Trophoblast cell (in vitro differentiated cells and primary cell): ENCODE results near the gene SRSF12.
"Not testable (repeated sequence)": the region's sequence is repeated elsewhere in the genome, so short reads cannot be mapped to it uniquely, and the experiment has no call there.

Experiments
- DNase-seq, 2 donors: peaks; one replicate each; pipeline ENCODE4 v3.0.0-alpha.2; 2016
- H2AFZ ChIP-seq: 2 replicates; pipeline ENCODE4 v1.6.1; 2013; ENCODE audit warnings: low read length, moderate library complexity, mild to moderate bottlenecking; ENCODE audit not compliant: insufficient read depth, poor library complexity
- H2AK5ac ChIP-seq: 2 replicates; pipeline ENCODE4 v1.6.1; 2013; ENCODE audit warnings: mild to moderate bottlenecking, low read length
- H2BK120ac ChIP-seq: 2 replicates; pipeline ENCODE4 v1.6.1; 2013; ENCODE audit warnings: low read length, mild to moderate bottlenecking, moderate library complexity; ENCODE audit not compliant: insufficient read depth, poor library complexity
- H2BK12ac ChIP-seq: 2 replicates; pipeline ENCODE4 v1.6.1; 2013; ENCODE audit warnings: mild to moderate bottlenecking, low read length, moderate library complexity
- H2BK5ac ChIP-seq: 2 replicates; pipeline ENCODE4 v1.6.1; 2013; ENCODE audit warnings: low read length, low read depth, moderate library complexity, mild to moderate bottlenecking; ENCODE audit not compliant: poor library complexity
- H3K14ac ChIP-seq: 2 replicates; pipeline ENCODE4 v1.6.1; 2013; ENCODE audit warnings: mild to moderate bottlenecking, low read length
- H3K18ac ChIP-seq: 2 replicates; pipeline ENCODE4 v1.6.1; 2013; ENCODE audit warnings: mild to moderate bottlenecking, low read length
- H3K23ac ChIP-seq: 2 replicates; pipeline ENCODE4 v1.6.1; 2013; ENCODE audit warnings: low read length
- H3K27ac ChIP-seq: 2 replicates; pipeline ENCODE4 v1.5.1; 2013; ENCODE audit warnings: low read depth, mild to moderate bottlenecking, inconsistent platforms, low read length, moderate library complexity
- H3K27me3 ChIP-seq: 2 replicates; pipeline ENCODE4 v1.6.1; 2013; ENCODE audit warnings: inconsistent platforms, mild to moderate bottlenecking, low read length, moderate library complexity; ENCODE audit not compliant: insufficient read depth
- H3K36me3 ChIP-seq, 2 experiments: 1 replicate in 1 of 2; 2 replicates in 1 of 2; pipeline ENCODE4 v1.6.1; 2013; ENCODE audit warnings: low read length in 2 of 2, mild to moderate bottlenecking in 2 of 2, moderate library complexity in 1 of 2; ENCODE audit not compliant: insufficient read depth in 2 of 2, control insufficient read depth in 1 of 2
- H3K4ac ChIP-seq: 2 replicates; pipeline ENCODE4 v1.6.1; 2013; ENCODE audit warnings: low read depth, mild to moderate bottlenecking, low read length, moderate library complexity
- H3K4me1 ChIP-seq, 2 experiments: 1 replicate in 1 of 2; 2 replicates in 1 of 2; pipeline ENCODE4 v1.6.1; 2013; ENCODE audit warnings: low read length in 2 of 2, mild to moderate bottlenecking in 2 of 2, moderate library complexity in 1 of 2; ENCODE audit not compliant: insufficient read depth in 2 of 2, control insufficient read depth in 1 of 2
- H3K4me2 ChIP-seq: 2 replicates; pipeline ENCODE4 v1.6.1; 2013; ENCODE audit warnings: inconsistent platforms, mild to moderate bottlenecking, low read length, moderate library complexity
- H3K4me3 ChIP-seq: 2 replicates; pipeline ENCODE4 v1.5.1; 2013; ENCODE audit warnings: mild to moderate bottlenecking, low read depth, low read length, inconsistent platforms
- H3K79me1 ChIP-seq: one replicate; pipeline ENCODE4 v1.6.1; 2013; ENCODE audit warnings: low read length
- H3K79me2 ChIP-seq: 2 replicates; pipeline ENCODE4 v1.6.1; 2013; ENCODE audit warnings: low read length, mild to moderate bottlenecking; ENCODE audit not compliant: control insufficient read depth, insufficient read depth, poor library complexity
- H3K9ac ChIP-seq: 2 replicates; pipeline ENCODE4 v1.6.1; 2013; ENCODE audit warnings: mild to moderate bottlenecking, low read length
- H3K9me3 ChIP-seq: 2 replicates; pipeline ENCODE4 v1.6.1; 2013; ENCODE audit warnings: low read depth, mild to moderate bottlenecking, control low read depth, inconsistent platforms, low read length; ENCODE audit not compliant: insufficient read depth
- H4K12ac ChIP-seq: 2 replicates; pipeline ENCODE4 v1.6.1; 2013; ENCODE audit warnings: low read depth, mild to moderate bottlenecking, low read length, moderate library complexity
- H4K8ac ChIP-seq: 2 replicates; pipeline ENCODE4 v1.6.1; 2013; ENCODE audit warnings: low read depth, mild to moderate bottlenecking, low read length, moderate library complexity
- H4K91ac ChIP-seq: one replicate; pipeline ENCODE4 v1.6.1; 2013; ENCODE audit warnings: low read depth, mild to moderate bottlenecking, low read length, moderate library complexity
- WGBS: extraction: QIAGEN DNeasy Blood & Tissue Kit; methylation state at CpG from one replicate; pipeline ENCODE4 v1.1.7; 2013; ENCODE audit warnings: missing lambda C conversion rate; ENCODE audit not compliant: insufficient read length, insufficient coverage; ENCODE audit errors: extremely low coverage; 5-methylcytosine and 5-hydroxymethylcytosine counted together

The SRSF12 gene

GRCh38 chr6:89131599-89131998, 13.7 kb upstream of the SRSF12 start:
- H2BK5ac ChIP-seq, result no peak overlapping the region
- no peaks in the 10 kb centered on the region for H3K79me2 ChIP-seq
- no peak overlapping the region for H4K91ac ChIP-seq
- no peak overlapping the region for H3K4ac ChIP-seq
- no peak overlapping the region for H4K8ac ChIP-seq
- peaks cover 4% of the 10 kb centered on the region for H3K9me3 ChIP-seq
- no peaks in the 10 kb centered on the region for H3K36me3 ChIP-seq
- H2BK120ac ChIP-seq, result no peak overlapping the region
- no peaks in the 10 kb centered on the region for H3K27me3 ChIP-seq
- H4K12ac ChIP-seq, result no peak overlapping the region
- no peak overlapping the region for H2BK12ac ChIP-seq
- no peak overlapping the region for H3K9ac ChIP-seq
- no peak overlapping the region for H2AK5ac ChIP-seq
- no peak overlapping the region for H3K18ac ChIP-seq
- H3K79me1 ChIP-seq, result no peaks in the 10 kb centered on the region
- H3K4me3 ChIP-seq, result no peak overlapping the region
- H3K23ac ChIP-seq, result no peak overlapping the region
- no peak overlapping the region for H2AFZ ChIP-seq
- DNase-seq, result no peak
- H3K4me1 ChIP-seq, result no peaks in the 10 kb centered on the region
- WGBS, result no CpG with 5 or more reads among the region's 3 CpGs
- no peak overlapping the region for H3K4me2 ChIP-seq
- H3K14ac ChIP-seq, result no peak overlapping the region
- H3K27ac ChIP-seq, result no peak overlapping the region

- not testable (repeated sequence) for H3K18ac ChIP-seq, DNase-seq, H3K9me3 ChIP-seq, H3K27ac ChIP-seq, H3K4ac ChIP-seq, H4K8ac ChIP-seq, H4K12ac ChIP-seq, H3K4me3 ChIP-seq, H3K9ac ChIP-seq, H2BK5ac ChIP-seq, H3K14ac ChIP-seq, H3K27me3 ChIP-seq, H3K4me1 ChIP-seq, H3K23ac ChIP-seq, H2BK12ac ChIP-seq, H2AK5ac ChIP-seq, H2BK120ac ChIP-seq, H2AFZ ChIP-seq, H4K91ac ChIP-seq, H3K4me2 ChIP-seq, H3K79me1 ChIP-seq, H3K36me3 ChIP-seq, H3K79me2 ChIP-seq
- WGBS, result no CpG with 5 or more reads among the region's 2 CpGs
Measured at GRCh38 chr6:89128256-89128671, 10.4 kb upstream of the SRSF12 start.

- peak in 1 of 2 donors; percentile 42 for DNase-seq
- no peak overlapping the region for H2BK120ac ChIP-seq
- H3K4me1 ChIP-seq, result peaks cover 0 to 3% of the 10 kb centered on the region in 2 experiments
- H3K4me3 ChIP-seq, result no peak overlapping the region
- no peaks in the 10 kb centered on the region for H3K9me3 ChIP-seq
- H3K27me3 ChIP-seq, result no peaks in the 10 kb centered on the region
- no peak overlapping the region for H2AFZ ChIP-seq
- no peak overlapping the region for H2AK5ac ChIP-seq
- no peak overlapping the region for H3K4ac ChIP-seq
- H3K36me3 ChIP-seq, result no peaks in the 10 kb centered on the region
- no peak overlapping the region for H2BK12ac ChIP-seq
- no peak overlapping the region for H2BK5ac ChIP-seq
- H4K8ac ChIP-seq, result no peak overlapping the region
- no peak overlapping the region for H3K9ac ChIP-seq
- no peak overlapping the region for H3K18ac ChIP-seq
- H3K4me2 ChIP-seq, result no peak overlapping the region
- H4K12ac ChIP-seq, result no peak overlapping the region
- H3K14ac ChIP-seq, result no peak overlapping the region
- no peak overlapping the region for H3K27ac ChIP-seq
- no peak overlapping the region for H4K91ac ChIP-seq
- peaks cover 1% of the 10 kb centered on the region for H3K79me1 ChIP-seq
- H3K23ac ChIP-seq, result no peak overlapping the region
- H3K79me2 ChIP-seq, result peaks cover 2% of the 10 kb centered on the region
Measured at GRCh38 chr6:89122625-89123024, 4.8 kb upstream of the SRSF12 start.

- H4K12ac ChIP-seq, result no peak overlapping the region
- peaks cover 0 to 3% of the 10 kb centered on the region in 2 experiments for H3K4me1 ChIP-seq
- no CpG with 5 or more reads among the region's 1 CpG for WGBS
- no peak overlapping the region for H2AK5ac ChIP-seq
- no peaks in the 10 kb centered on the region for H3K9me3 ChIP-seq
- H3K27me3 ChIP-seq, result no peaks in the 10 kb centered on the region
- H3K27ac ChIP-seq, result no peak overlapping the region
- no peak overlapping the region for H2BK120ac ChIP-seq
- H2BK12ac ChIP-seq, result no peak overlapping the region
- no peak overlapping the region for H2AFZ ChIP-seq
- no peak overlapping the region for H3K4me3 ChIP-seq
- DNase-seq, result peak in 1 of 2 donors; percentile 25
- no peak overlapping the region for H2BK5ac ChIP-seq
- H3K79me2 ChIP-seq, result peaks cover 5% of the 10 kb centered on the region
- H3K9ac ChIP-seq, result no peak overlapping the region
- no peak overlapping the region for H3K18ac ChIP-seq
- no peak overlapping the region for H3K14ac ChIP-seq
- H3K36me3 ChIP-seq, result no peaks in the 10 kb centered on the region
- H3K4me2 ChIP-seq, result no peak overlapping the region
- H3K79me1 ChIP-seq, result peaks cover 6% of the 10 kb centered on the region
- no peak overlapping the region for H3K23ac ChIP-seq
- no peak overlapping the region for H4K8ac ChIP-seq
- no peak overlapping the region for H3K4ac ChIP-seq
- H4K91ac ChIP-seq, result no peak overlapping the region
Measured at GRCh38 chr6:89121934-89122333, 4.1 kb upstream of the SRSF12 start.
